Right lobe of liver (tissue), 6 donors: ENCODE results near the gene GGACT. TPM values are rescaled to one million over a fixed set of nuclear protein-coding genes. Genes with fewer than 3 reads are reported as not detected.
"Not testable (repeated sequence)": the region's sequence is repeated elsewhere in the genome, so short reads cannot be mapped to it uniquely, and the experiment has no call there.

Source experiments
- ATAC-seq, 4 donors: fragments of 200-7000 bp; cut with Tn5 transposase; one replicate each; pipeline ENCODE4 v1.9.1; 2020; ENCODE audit warnings: mild to moderate bottlenecking in 4 of 4, moderate library complexity in 4 of 4
- DNase-seq, 3 donors: peaks; one replicate each; pipeline ENCODE4 v3.0.0-alpha.2; 2020
- H3K27ac ChIP-seq, 3 donors: fragments of 200-600 bp; one replicate each; pipeline ENCODE4 v1.8.0; 2022
- H3K27me3 ChIP-seq, 2 donors: fragments of 200-600 bp; one replicate each; pipeline ENCODE4 v1.8.0; 2022
- H3K36me3 ChIP-seq, 4 donors: fragments of 200-600 bp; sonication (generic) in 1 of 4; one replicate each; pipeline versions ENCODE4 v1.5.1 to v1.8.0; 2017 to 2022; ENCODE audit warnings: control low read depth in 1 of 4
- H3K4me1 ChIP-seq, 4 donors: fragments of 200-600 bp; sonication (generic) in 1 of 4; one replicate each; pipeline versions ENCODE4 v1.5.1 to v1.8.0; 2017 to 2022; ENCODE audit warnings: control low read depth in 1 of 4
- H3K4me3 ChIP-seq, 3 donors: fragments of 200-600 bp; one replicate each; pipeline ENCODE4 v1.8.0; 2022
- H3K9me3 ChIP-seq, 4 donors: fragments of 200-600 bp; sonication (generic) in 1 of 4; one replicate each; pipeline versions ENCODE4 v1.5.1 to v1.8.0; 2017 to 2022; ENCODE audit warnings: control low read depth in 1 of 4
- CTCF ChIP-seq, 4 donors: fragments of 200-600 bp in 3 of 4; fragments of 450-650 bp in 1 of 4; IDR thresholded peaks; one replicate each; pipeline versions ENCODE4 v1.5.1 to v1.8.0; 2016 to 2022; ENCODE audit warnings: antibody characterized with exemption in 4 of 4, mild to moderate bottlenecking in 2 of 4
- POLR2A ChIP-seq: fragments of 450-650 bp; IDR thresholded peaks from one replicate; pipeline ENCODE4 v1.6.1; 2017; ENCODE audit warnings: antibody characterized with exemption, mild to moderate bottlenecking
- WGBS: methylation state at CpG from one replicate; pipeline ENCODE4 v1.1.6; 2018; ENCODE audit warnings: low coverage, low lambda C conversion rate; ENCODE audit not compliant: insufficient coverage; ENCODE audit errors: missing lambda C conversion rate; 5-methylcytosine and 5-hydroxymethylcytosine counted together
- intact Hi-C, 2 donors: fragments of 100-400 bp; cut with DNase I; formaldehyde crosslinking; loops; one replicate each; pipeline versions ENCODE4 v1.11.2 to v1.14.1; 2022
- total RNA-seq, 6 experiments: library from RNA; depleted of rRNA in 2 of 6; stranded (reverse); fragments of >200 nt in 2 of 6; fragmentation: NEBNext Ultra II Directional in 3 of 6; extraction: Animal tissue kit (Norgen Biotek cat#: 25700) in 3 of 6; gene quantifications; one replicate each; pipeline versions ENCODE4 v1.1.0 to v1.2.4, GENCODE V29; 2016 to 2023
- donor health status: DM: no; HTN: yes; CAD: no.
- donor health status: DM: no; HTN: no; CAD: no.
- donor health status: DM: no; HTN: no; CAD: no.
- donor health status: DM: no; HTN: yes; CAD: no.
- donor health status: DM: no; HTN: yes; CAD: no.

GGACT gene
- total RNA-seq, 6 experiments from 2014 or later, result 4.7 to 9.0 (median 5.9) TPM

DNA sequence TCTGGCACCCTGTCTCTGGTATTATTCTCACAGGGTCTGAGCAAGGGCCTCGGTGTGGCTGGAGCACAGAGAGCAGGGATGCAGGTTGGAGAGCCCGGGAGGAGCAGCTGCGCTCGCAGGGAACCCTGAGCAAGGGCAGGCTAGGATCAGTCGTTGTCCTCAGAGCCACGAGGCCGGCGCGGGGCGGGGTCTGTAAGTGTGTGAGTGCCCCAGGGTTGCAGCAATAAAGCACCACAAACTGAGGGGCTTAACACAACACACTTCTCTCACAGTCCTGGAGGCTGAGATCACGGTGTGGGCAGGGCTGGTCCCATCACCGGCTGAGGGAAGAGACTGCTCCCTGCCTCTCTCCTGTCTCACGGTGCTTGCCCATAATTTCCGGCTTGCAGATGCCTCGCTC lies 38.5 kb upstream of the GGACT start:
- Histone ChIP-seq H3K4me3 (no peak overlapping the region), H3K4me1 (no peaks in the 10 kb centered on the region), H3K27ac (no peak overlapping the region), H3K27me3 (no peaks in the 10 kb centered on the region), H3K9me3 (no peaks in the 10 kb centered on the region), H3K36me3 (peaks cover 0 to 14% (median 7%) of the 10 kb centered on the region in 4 donors)
- intact Hi-C loops, result no loop called here
- TF ChIP-seq POLR2A (no peak), CTCF (IDR thresholded peaks at IDR 0.05) (no peak)
- DNase-seq (no peak), ATAC-seq (no peak)
- 94% methylated on average over 7 of the region's 15 CpGs for WGBS

DNA sequence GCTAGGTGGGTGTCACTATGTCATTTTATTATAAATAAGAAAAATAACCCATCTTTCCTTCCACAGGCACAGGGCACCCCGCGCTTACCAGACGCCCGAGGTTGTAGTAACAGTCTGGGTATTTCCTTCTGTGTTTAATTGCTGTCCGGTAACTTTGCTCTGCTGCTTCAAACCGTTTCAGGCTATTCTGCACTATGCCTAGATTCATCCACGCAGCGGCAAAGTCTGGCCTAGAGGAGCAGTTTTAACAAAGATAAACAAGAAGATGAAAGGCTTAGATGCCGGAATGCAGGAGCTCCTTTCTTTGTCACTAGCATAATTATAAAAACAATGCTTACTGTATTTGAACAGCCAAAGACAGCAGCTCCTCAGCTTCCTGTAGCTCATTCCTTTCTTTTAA lies 36.9 kb upstream of the GGACT start:
- WGBS, result 91% methylated on average over 9 of the region's 9 CpGs
- peaks cover 0 to 14% (median 7%) of the 10 kb centered on the region in 4 donors for H3K36me3 ChIP-seq
- no peak overlapping the region for H3K4me3 ChIP-seq
- no peaks in the 10 kb centered on the region for H3K9me3 ChIP-seq
- H3K4me1 ChIP-seq, result no peaks in the 10 kb centered on the region
- no peak overlapping the region for H3K27ac ChIP-seq
- no peaks in the 10 kb centered on the region for H3K27me3 ChIP-seq
- TF ChIP-seq CTCF (IDR thresholded peaks at IDR 0.05) (no peak), POLR2A (no peak)
- no peak for ATAC-seq
- intact Hi-C loops, result no loop called here
- no peak for DNase-seq

DNA sequence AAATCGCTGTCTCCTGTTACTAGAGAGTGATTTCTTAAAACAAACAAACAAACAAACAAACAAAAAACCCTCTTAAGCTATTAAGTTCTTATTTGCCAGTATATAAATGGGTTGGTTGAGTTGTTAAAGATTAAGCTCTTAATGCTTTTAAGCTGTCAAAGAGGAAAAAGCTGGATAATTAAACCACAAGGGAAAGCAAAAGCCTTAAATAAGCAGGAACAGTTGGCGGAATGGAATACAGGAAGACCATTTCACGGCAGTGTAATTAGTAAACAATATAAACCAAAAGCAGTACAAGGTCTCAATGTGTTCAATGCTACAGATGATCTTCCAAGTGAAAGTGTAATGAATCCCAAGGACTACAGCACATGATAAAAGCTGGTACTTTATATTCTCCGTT lies 32.2 kb upstream of the GGACT start:
- intact Hi-C loops, result no loop called here
- ATAC-seq, result no peak
- Histone ChIP-seq H3K36me3 (peaks cover 0 to 11% (median 3%) of the 10 kb centered on the region in 4 donors), H3K4me1 (no peaks in the 10 kb centered on the region), H3K27ac (no peak overlapping the region), H3K27me3 (no peaks in the 10 kb centered on the region), H3K9me3 (no peaks in the 10 kb centered on the region), H3K4me3 (no peak overlapping the region)
- DNase-seq, result no peak
- 89% methylated on average over 4 of the region's 4 CpGs for WGBS
- TF ChIP-seq POLR2A (no peak), CTCF (IDR thresholded peaks at IDR 0.05) (no peak)

GRCh38 chr13:100619940-100620339 lies 31.4 kb upstream of the GGACT start:
- no peaks in the 10 kb centered on the region for H3K4me1 ChIP-seq
- no peaks in the 10 kb centered on the region for H3K27me3 ChIP-seq
- WGBS, result 76% methylated on average over 1 of the region's 2 CpGs
- H3K36me3 ChIP-seq, result peaks cover 0 to 5% (median 0%) of the 10 kb centered on the region in 4 donors
- no peak for ATAC-seq
- no peaks in the 10 kb centered on the region for H3K9me3 ChIP-seq
- H3K4me3 ChIP-seq, result no peak overlapping the region
- TF ChIP-seq POLR2A (no peak), CTCF (IDR thresholded peaks at IDR 0.05) (no peak)
- H3K27ac ChIP-seq, result no peak overlapping the region
- no peak for DNase-seq
- intact Hi-C loops, result no loop called here

GRCh38 chr13:100618897-100619296 lies 30.3 kb upstream of the GGACT start:
- H3K27ac ChIP-seq, H3K36me3 ChIP-seq, ATAC-seq, H3K4me3 ChIP-seq, H3K4me1 ChIP-seq, DNase-seq, H3K9me3 ChIP-seq, H3K27me3 ChIP-seq, intact Hi-C loops: not testable (repeated sequence)
- WGBS, result 100% methylated on average over 1 of the region's 24 CpGs
